SK-N-MC (cell line): ENCODE measurements around the gene CFAP161.

Experiments used
- EZH2 ChIP-seq: fragments of 200-600 bp; sonication (generic); IDR thresholded peaks from one replicate; pipeline ENCODE4 v1.6.1; 2017; ENCODE audit warnings: antibody characterized with exemption
- POLR2AphosphoS5 ChIP-seq: IDR thresholded peaks from 2 replicates; pipeline ENCODE4 v1.6.1; 2012; ENCODE audit warnings: mild to moderate bottlenecking, low read depth, low read length, borderline replicate concordance

DNA sequence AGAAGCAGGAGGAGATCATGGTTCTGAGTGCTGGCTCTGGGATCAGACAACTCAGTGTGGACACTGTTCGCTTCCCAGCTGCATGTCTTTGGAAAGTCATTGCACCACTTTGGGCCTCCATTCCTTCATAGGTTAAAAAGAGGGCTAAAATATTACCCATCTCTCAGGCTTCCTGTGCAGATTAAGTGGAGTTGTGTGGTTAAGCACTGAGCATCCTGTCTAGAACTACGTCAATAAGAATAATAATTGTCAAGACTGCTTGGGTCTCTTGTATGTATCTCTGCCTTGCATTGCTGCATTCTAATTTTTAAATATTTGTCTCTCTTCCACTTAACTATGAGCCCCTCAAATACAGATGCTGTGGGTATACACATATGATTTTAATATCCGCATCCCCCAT, 22.3 kb downstream of the CFAP161 start:
- TF ChIP-seq EZH2 (no peak), POLR2AphosphoS5 (no peak)
